DOHH2 (cell line): Measurements from ENCODE around the gene SEC23IP.

Source experiments
- EZH2phosphoT487 ChIP-seq: fragments of 200-600 bp; sonication (generic); IDR thresholded peaks from 2 replicates; pipeline ENCODE4 v1.6.1; 2017; ENCODE audit warnings: borderline replicate concordance, mild to moderate bottlenecking, antibody characterized with exemption, low read length, moderate library complexity, mixed read lengths
- TF ChIP-seq, protein P1 (sequence below): fragments of 200-600 bp; sonication (generic); IDR thresholded peaks from one replicate; pipeline ENCODE4 v1.5.1; 2014; ENCODE audit warnings: antibody characterized with exemption, mild to moderate bottlenecking, low read depth, low read length; ENCODE audit not compliant: poor library complexity, severe bottlenecking

DNA sequence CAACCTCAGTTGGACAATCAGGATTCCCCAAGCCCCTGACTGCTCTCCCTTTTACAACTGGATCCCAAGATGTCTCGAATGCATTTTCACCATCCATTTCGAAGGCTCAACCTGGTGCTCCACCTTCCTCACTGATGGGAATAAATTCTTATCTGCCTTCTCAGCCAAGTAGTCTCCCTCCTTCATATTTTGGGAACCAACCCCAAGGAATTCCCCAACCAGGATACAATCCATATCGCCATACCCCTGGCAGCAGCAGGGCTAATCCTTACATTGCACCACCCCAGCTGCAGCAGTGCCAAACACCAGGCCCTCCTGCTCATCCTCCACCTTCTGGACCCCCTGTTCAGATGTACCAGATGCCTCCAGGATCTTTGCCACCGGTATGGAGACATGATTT lies 6.0 kb downstream of the SEC23IP start:
- TF ChIP-seq, protein P1, sequence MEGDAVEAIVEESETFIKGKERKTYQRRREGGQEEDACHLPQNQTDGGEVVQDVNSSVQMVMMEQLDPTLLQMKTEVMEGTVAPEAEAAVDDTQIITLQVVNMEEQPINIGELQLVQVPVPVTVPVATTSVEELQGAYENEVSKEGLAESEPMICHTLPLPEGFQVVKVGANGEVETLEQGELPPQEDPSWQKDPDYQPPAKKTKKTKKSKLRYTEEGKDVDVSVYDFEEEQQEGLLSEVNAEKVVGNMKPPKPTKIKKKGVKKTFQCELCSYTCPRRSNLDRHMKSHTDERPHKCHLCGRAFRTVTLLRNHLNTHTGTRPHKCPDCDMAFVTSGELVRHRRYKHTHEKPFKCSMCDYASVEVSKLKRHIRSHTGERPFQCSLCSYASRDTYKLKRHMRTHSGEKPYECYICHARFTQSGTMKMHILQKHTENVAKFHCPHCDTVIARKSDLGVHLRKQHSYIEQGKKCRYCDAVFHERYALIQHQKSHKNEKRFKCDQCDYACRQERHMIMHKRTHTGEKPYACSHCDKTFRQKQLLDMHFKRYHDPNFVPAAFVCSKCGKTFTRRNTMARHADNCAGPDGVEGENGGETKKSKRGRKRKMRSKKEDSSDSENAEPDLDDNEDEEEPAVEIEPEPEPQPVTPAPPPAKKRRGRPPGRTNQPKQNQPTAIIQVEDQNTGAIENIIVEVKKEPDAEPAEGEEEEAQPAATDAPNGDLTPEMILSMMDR = no peak
- TF ChIP-seq EZH2phosphoT487 = no peak
